Measurements from ENCODE around the gene NAA10. TPM values are rescaled to one million over a fixed set of nuclear protein-coding genes. Genes with fewer than 3 reads are reported as not detected.

NAA10 gene
- total RNA-seq, result 41.8 and 46.9 TPM in 2 replicates

GRCh38 chrX:153934762-153935325 is at the start of gene NAA10:
Gene NAA10 (minus strand): TSS chrX:153935037. CDS start chrX:153934904, 133 bp downstream.

GRCh38 chrX:153972368-153973126 is 37.7 kb upstream of the NAA10 start, which contains the start of gene TMEM187:
Gene TMEM187 (plus strand): TSS chrX:153972754. CDS start chrX:153982063, 9,309 bp downstream.

DNA sequence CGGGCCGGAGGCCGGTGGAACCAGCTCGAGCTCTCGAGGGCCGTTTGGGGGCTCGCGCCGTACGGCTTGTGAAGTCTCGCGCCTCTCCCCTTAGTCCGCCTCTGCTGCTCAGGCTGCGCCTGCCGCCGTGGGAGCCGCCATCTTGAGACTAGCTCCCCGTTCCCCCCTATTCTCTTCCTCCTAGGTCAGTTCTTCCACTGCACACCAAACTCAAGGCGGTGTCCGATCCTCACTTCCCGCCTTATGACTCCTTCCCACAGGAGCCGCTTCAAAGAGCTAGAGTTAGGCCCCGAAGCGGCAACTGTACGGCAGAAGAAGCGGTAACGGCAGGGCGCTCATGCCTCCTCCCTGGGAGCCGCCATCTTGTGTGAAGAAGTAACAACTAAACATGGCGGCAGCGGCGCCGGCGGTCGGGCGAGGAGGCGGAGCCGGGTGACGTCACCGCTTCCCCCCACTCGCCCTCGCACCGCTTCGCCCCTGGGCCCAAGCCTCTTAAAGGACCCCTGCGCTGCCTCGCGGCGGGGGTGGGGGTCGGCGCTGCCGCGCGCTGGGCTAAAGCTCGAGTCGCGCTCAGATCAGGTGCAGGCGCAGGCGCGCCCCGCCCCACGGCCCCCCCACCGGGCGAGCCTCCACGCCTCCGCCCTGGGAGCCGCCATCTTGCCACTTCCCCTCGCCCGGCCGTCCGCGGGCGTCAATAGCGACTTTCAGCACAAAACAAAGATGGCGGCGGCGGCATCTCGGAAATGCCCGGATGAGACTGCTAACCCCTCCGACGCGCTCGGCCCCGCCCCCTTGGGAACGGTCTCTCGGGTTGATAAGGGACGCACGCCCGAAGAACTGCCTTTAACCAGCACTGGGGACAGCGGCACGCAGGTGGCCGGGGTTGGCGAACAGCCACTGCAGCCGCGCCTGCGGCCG is 36.9 kb upstream of the NAA10 start, which contains the start of gene HCFC1:
HCFC1 (minus strand) TSS at position 369 of the 918 bp plus-strand sequence. CDS start 978 bp downstream, outside the sequence.

GRCh38 chrX:153944140-153944799 is 9.4 kb upstream of the NAA10 start, which contains the start of gene RENBP:
Gene RENBP (minus strand): TSS chrX:153944643. CDS start chrX:153944610, 33 bp downstream.

DNA sequence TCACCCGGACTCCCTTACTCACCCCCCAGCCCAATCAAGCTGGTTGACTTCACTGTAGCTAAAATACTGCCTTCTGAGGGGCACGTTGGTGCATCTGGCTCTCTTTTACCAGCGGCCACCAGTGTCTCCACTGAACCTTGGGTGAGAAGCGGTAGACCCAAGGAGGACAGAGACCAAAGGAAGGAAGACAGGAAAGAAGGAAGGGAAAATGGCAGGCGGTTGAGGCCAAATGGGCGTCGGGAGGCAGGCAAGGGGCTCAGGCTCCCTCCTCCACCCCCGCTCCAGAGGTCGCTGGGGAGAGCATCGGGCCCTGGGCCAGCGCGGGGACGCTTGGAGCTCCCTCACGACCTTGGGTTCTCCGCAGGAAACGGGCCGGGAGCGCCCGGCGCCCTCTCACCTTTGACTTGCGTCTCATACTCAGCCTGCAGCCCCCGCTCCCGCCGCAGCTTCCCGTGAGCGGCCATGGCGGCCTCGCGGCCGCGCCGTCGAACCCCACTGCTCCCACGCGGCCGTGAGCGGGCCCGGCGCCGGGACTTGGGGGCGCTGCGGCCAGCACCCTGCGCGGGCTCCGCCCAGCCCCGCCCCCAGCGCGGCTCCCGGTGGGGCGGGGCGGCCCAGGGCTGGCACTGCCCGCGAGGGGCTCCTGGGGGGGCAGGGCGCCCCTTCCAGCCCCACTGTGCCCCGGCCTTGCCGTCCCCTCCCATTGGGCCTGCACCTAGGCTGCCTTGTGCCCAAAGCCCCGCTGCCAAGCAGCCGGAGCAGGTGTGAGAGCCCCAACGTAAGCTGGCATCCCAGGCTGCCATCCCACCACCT is 8.9 kb downstream of the NAA10 start, which contains the start of gene ARHGAP4:
ARHGAP4 (minus strand) TSS at position 526 of the 813 bp plus-strand sequence; CDS start at position 464, 62 bp downstream.

DNA sequence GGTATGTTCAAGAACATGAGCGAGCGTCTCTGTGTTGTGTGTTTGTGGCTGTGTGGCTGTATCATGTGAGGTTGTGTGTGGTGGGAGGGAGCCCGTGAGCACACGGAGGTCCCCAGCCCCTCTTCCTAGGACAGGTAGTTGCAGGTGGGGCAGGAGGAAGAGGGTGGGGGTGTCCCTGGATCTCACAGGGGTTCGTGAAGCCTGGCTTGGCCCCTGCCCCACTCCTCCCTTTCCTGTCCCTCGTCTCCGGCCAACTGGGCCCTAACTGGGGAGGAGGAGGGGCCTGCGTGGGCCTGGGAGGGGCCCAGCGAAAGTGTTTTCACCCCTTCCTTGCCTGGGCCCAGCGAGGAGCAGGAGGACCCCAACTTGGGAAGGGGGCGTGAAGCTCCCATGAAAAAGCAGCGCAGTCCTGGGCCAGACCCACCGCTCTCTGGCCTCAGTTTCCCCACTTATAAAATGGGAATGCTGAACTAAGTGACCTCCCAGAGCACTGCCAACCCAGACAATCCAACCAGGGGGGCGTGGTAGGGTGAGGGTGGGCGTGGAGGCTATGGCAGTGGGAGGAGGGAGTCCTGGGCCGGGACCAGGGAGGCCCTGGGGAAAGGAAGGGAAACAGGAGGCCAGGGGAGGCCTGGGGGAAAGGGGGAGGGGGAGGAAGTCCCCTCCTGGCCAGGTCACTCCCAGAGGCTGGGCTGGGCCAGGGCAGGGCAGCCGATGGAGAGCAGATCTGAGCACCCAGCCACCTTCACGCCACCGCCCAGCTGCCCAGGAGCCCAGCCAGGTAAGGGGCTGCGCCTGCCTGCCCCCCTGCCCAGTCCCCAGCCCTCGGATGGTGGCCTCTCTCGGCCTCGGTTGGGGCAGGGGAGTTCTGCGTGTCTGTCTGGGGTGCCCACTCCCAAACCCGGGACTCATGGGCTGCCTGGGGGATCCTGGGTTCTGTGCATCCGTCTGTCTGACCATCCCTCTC is 30.6 kb downstream of the NAA10 start, which contains the start of gene AVPR2:
AVPR2 (plus strand) TSS at position 683 of the 967 bp plus-strand sequence. CDS start 473 bp downstream, outside the sequence.

GRCh38 chrX:153885968-153886903 is 48.6 kb downstream of the NAA10 start, which contains the start of gene L1CAM:
Gene L1CAM (minus strand): TSS chrX:153886173. CDS start chrX:153875836, 10,337 bp downstream.

Other genes with a start within 250 kb of the NAA10 start
- 1.6 and 5.5 TPM in 2 replicates for gene SLC6A8, start 247.1 kb downstream of the NAA10 start, total RNA-seq
- 200 and 266 TPM in 2 replicates for gene BCAP31, start 210.7 kb downstream of the NAA10 start, total RNA-seq
- gene ABCD1, start 210.2 kb downstream of the NAA10 start, total RNA-seq, result 7.0 and 15.4 TPM in 2 replicates
- gene PLXNB3, start 170.8 kb downstream of the NAA10 start, total RNA-seq, result 2.9 and 20.6 TPM in 2 replicates
- gene SRPK3, start 154.0 kb downstream of the NAA10 start, total RNA-seq, result under 0.01 and 0.44 TPM in 2 replicates
- gene IDH3G, start 140.7 kb downstream of the NAA10 start, total RNA-seq, result 48.1 and 67.7 TPM in 2 replicates
- gene SSR4, start 140.4 kb downstream of the NAA10 start, total RNA-seq, result 112 and 142 TPM in 2 replicates
- gene PDZD4, start 104.5 kb downstream of the NAA10 start, total RNA-seq, result 0.76 TPM in 1 of 2 replicates, not detected in the other
- 0.16 and 0.88 TPM in 2 replicates for gene L1CAM, start 48.9 kb downstream of the NAA10 start, total RNA-seq
- 1.4 and 1.9 TPM in 2 replicates for gene AVPR2, start 30.4 kb downstream of the NAA10 start, total RNA-seq
- gene ARHGAP4, start 8.8 kb downstream of the NAA10 start, total RNA-seq, result 10.9 and 14.9 TPM in 2 replicates
- 16.5 and 28.8 TPM in 2 replicates for gene RENBP, start 9.6 kb upstream of the NAA10 start, total RNA-seq
- gene HCFC1, start 36.8 kb upstream of the NAA10 start, total RNA-seq, result 11.7 and 29.4 TPM in 2 replicates
- 5.7 and 7.2 TPM in 2 replicates for gene TMEM187, start 37.7 kb upstream of the NAA10 start, total RNA-seq
- 45.5 and 57.6 TPM in 2 replicates for gene IRAK1, start 84.9 kb upstream of the NAA10 start, total RNA-seq
- 12.3 and 34.4 TPM in 2 replicates for gene MECP2, start 162.7 kb upstream of the NAA10 start, total RNA-seq
- not detected in 2 replicates for gene OPN1LW, start 209.2 kb upstream of the NAA10 start, total RNA-seq
- 0.25 TPM in 1 of 2 replicates, not detected in the other for gene OPN1MW, start 247.6 kb upstream of the NAA10 start, total RNA-seq

All from bladder microvascular endothelial cell (primary cell).